BE2C (cell line): ENCODE results near the gene MPPED1.
A peak's percentile ranks its signal among the peaks of the same experiment; 100 is the strongest.

ENCODE experiments used
- DNase-seq: peaks from one replicate; pipeline ENCODE4 v3.0.0-alpha.2; 2020
- H3K27me3 ChIP-seq: fragments of 250-450 bp; sonication (Bioruptor Pico); 2 replicates; pipeline ENCODE4 v1.5.1; 2020; ENCODE audit warnings: mild to moderate bottlenecking
- H3K36me3 ChIP-seq: fragments of 250-450 bp; sonication (Bioruptor Pico); 2 replicates; pipeline ENCODE4 v1.5.1; 2020; ENCODE audit warnings: mild to moderate bottlenecking
- H3K4me1 ChIP-seq: fragments of 250-450 bp; sonication (Bioruptor Pico); 2 replicates; pipeline ENCODE4 v1.5.1; 2020
- H3K4me3 ChIP-seq: 2 replicates; pipeline ENCODE4 v1.5.1; 2011; ENCODE audit warnings: low read depth, low read length
- H3K9me3 ChIP-seq: fragments of 250-450 bp; sonication (Bioruptor Pico); 2 replicates; pipeline ENCODE4 v1.5.1; 2020
- CTCF ChIP-seq: IDR thresholded peaks from 2 replicates; pipeline ENCODE4 v1.5.1; 2012; ENCODE audit warnings: mild to moderate bottlenecking, low read depth, low read length

Gene MPPED1

GRCh38 chr22:43534916-43535315 lies 123.1 kb downstream of the MPPED1 start:
- Histone ChIP-seq H3K9me3 (no peaks in the 10 kb centered on the region), H3K27me3 (no peaks in the 10 kb centered on the region), H3K4me1 (no peaks in the 10 kb centered on the region), H3K36me3 (no peaks in the 10 kb centered on the region), H3K4me3 (no peak overlapping the region)
- no peak for DNase-seq
- no peak for TF ChIP-seq CTCF

GRCh38 chr22:43535336-43535735 lies 123.5 kb downstream of the MPPED1 start:
- no peak for TF ChIP-seq CTCF
- Histone ChIP-seq H3K4me1 (no peaks in the 10 kb centered on the region), H3K27me3 (no peaks in the 10 kb centered on the region), H3K36me3 (no peaks in the 10 kb centered on the region), H3K4me3 (no peak overlapping the region), H3K9me3 (no peaks in the 10 kb centered on the region)
- DNase-seq: no peak

DNA sequence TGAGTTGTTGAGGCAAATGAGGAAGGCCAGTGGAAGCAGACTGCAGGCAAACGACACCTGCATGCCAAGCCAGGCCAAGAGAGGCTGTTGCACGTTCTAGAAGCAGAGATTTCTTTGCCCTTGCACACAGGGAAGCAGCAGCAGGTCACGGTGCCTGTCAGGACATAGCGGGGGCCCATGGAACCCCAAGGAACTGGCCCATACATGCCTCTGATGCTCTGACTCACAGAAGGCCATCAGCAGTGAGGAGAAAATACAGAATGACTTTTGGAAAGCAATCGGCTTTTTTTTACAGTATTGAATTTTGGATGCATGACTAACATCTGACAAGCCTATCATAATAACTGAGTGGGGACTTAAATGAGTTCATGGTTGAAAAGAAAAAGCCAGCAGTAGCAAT lies 123.9 kb downstream of the MPPED1 start:
- no peak for DNase-seq
- Histone ChIP-seq H3K4me3 (no peak overlapping the region), H3K27me3 (no peaks in the 10 kb centered on the region), H3K4me1 (no peaks in the 10 kb centered on the region), H3K36me3 (no peaks in the 10 kb centered on the region), H3K9me3 (no peaks in the 10 kb centered on the region)
- no peak for TF ChIP-seq CTCF

- Histone ChIP-seq H3K36me3 (no peaks in the 10 kb centered on the region), H3K27me3 (no peaks in the 10 kb centered on the region), H3K9me3 (no peaks in the 10 kb centered on the region), H3K4me3 (no peak overlapping the region), H3K4me1 (no peaks in the 10 kb centered on the region)
- DNase-seq: peak; percentile 48
- TF ChIP-seq CTCF: peak; percentile 65
Observed at GRCh38 chr22:43537019-43537585, 125.3 kb downstream of the MPPED1 start.

- H3K9me3 ChIP-seq: no peaks in the 10 kb centered on the region
- no peaks in the 10 kb centered on the region for H3K27me3 ChIP-seq
- DNase-seq: no peak
- no peak overlapping the region for H3K4me3 ChIP-seq
- no peaks in the 10 kb centered on the region for H3K36me3 ChIP-seq
- no peak for TF ChIP-seq CTCF
- no peaks in the 10 kb centered on the region for H3K4me1 ChIP-seq
Observed at GRCh38 chr22:43539572-43540528, 128.0 kb downstream of the MPPED1 start.

DNA sequence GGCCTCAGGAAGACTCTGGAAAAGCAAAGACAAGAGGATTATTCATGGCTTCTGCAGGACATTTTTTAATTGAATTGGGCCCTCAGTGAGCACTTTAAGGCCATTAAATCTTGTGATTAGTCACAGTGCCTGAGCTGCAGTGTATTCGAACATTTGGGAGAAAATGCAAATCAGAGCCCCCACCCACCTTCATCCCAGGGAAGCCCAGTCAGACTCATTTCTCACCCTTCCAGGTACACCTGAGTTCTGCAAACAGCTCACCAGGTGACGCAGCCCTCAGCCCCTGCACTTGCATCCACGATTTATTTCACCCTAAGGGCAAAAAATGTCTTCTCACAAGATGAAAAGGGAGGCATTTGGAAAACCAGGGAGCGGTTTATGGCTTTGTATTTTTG lies 128.7 kb downstream of the MPPED1 start:
- TF ChIP-seq CTCF: no peak
- DNase-seq: no peak
- no peaks in the 10 kb centered on the region for H3K27me3 ChIP-seq
- H3K9me3 ChIP-seq: no peaks in the 10 kb centered on the region
- no peaks in the 10 kb centered on the region for H3K36me3 ChIP-seq
- H3K4me1 ChIP-seq: no peaks in the 10 kb centered on the region
- H3K4me3 ChIP-seq: no peak overlapping the region
